OCI-LY7 (cell line): ENCODE data around the gene CDK2.

Experiments
- EZH2phosphoT487 ChIP-seq: fragments of 200-600 bp; sonication (generic); IDR thresholded peaks from 2 replicates; pipeline ENCODE4 v1.6.1; 2018; ENCODE audit warnings: low read depth, borderline replicate concordance, mild to moderate bottlenecking, mixed run types, antibody characterized with exemption, low read length, moderate library complexity, mixed read lengths
- TF ChIP-seq, protein P1 (sequence below): fragments of 200-600 bp; sonication (generic); conservative IDR thresholded peaks from 2 replicates; pipeline ENCODE4 v1.5.1; 2014; ENCODE audit warnings: mild to moderate bottlenecking, antibody characterized with exemption, low read length, moderate library complexity, mixed read lengths

- TF ChIP-seq, protein P1, sequence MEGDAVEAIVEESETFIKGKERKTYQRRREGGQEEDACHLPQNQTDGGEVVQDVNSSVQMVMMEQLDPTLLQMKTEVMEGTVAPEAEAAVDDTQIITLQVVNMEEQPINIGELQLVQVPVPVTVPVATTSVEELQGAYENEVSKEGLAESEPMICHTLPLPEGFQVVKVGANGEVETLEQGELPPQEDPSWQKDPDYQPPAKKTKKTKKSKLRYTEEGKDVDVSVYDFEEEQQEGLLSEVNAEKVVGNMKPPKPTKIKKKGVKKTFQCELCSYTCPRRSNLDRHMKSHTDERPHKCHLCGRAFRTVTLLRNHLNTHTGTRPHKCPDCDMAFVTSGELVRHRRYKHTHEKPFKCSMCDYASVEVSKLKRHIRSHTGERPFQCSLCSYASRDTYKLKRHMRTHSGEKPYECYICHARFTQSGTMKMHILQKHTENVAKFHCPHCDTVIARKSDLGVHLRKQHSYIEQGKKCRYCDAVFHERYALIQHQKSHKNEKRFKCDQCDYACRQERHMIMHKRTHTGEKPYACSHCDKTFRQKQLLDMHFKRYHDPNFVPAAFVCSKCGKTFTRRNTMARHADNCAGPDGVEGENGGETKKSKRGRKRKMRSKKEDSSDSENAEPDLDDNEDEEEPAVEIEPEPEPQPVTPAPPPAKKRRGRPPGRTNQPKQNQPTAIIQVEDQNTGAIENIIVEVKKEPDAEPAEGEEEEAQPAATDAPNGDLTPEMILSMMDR, result no peak
- no peak for TF ChIP-seq EZH2phosphoT487
Observed at GRCh38 chr12:56021889-56022497, 55.4 kb downstream of the CDK2 start.
